Trophoblast cell (in vitro differentiated cells and primary cell): Measurements from ENCODE around the gene AK6.

Source experiments
- DNase-seq, 2 donors: peaks; one replicate each; pipeline ENCODE4 v3.0.0-alpha.2; 2016
- H2AFZ ChIP-seq: 2 replicates; pipeline ENCODE4 v1.6.1; 2013; ENCODE audit warnings: low read length, moderate library complexity, mild to moderate bottlenecking; ENCODE audit not compliant: insufficient read depth, poor library complexity
- H2AK5ac ChIP-seq: 2 replicates; pipeline ENCODE4 v1.6.1; 2013; ENCODE audit warnings: mild to moderate bottlenecking, low read length
- H2BK120ac ChIP-seq: 2 replicates; pipeline ENCODE4 v1.6.1; 2013; ENCODE audit warnings: low read length, mild to moderate bottlenecking, moderate library complexity; ENCODE audit not compliant: insufficient read depth, poor library complexity
- H2BK12ac ChIP-seq: 2 replicates; pipeline ENCODE4 v1.6.1; 2013; ENCODE audit warnings: mild to moderate bottlenecking, low read length, moderate library complexity
- H2BK5ac ChIP-seq: 2 replicates; pipeline ENCODE4 v1.6.1; 2013; ENCODE audit warnings: low read length, low read depth, moderate library complexity, mild to moderate bottlenecking; ENCODE audit not compliant: poor library complexity
- H3K14ac ChIP-seq: 2 replicates; pipeline ENCODE4 v1.6.1; 2013; ENCODE audit warnings: mild to moderate bottlenecking, low read length
- H3K18ac ChIP-seq: 2 replicates; pipeline ENCODE4 v1.6.1; 2013; ENCODE audit warnings: mild to moderate bottlenecking, low read length
- H3K23ac ChIP-seq: 2 replicates; pipeline ENCODE4 v1.6.1; 2013; ENCODE audit warnings: low read length
- H3K27ac ChIP-seq: 2 replicates; pipeline ENCODE4 v1.5.1; 2013; ENCODE audit warnings: low read depth, mild to moderate bottlenecking, inconsistent platforms, low read length, moderate library complexity
- H3K27me3 ChIP-seq: 2 replicates; pipeline ENCODE4 v1.6.1; 2013; ENCODE audit warnings: inconsistent platforms, mild to moderate bottlenecking, low read length, moderate library complexity; ENCODE audit not compliant: insufficient read depth
- H3K36me3 ChIP-seq, 2 experiments: 1 replicate in 1 of 2; 2 replicates in 1 of 2; pipeline ENCODE4 v1.6.1; 2013; ENCODE audit warnings: low read length in 2 of 2, mild to moderate bottlenecking in 2 of 2, moderate library complexity in 1 of 2; ENCODE audit not compliant: insufficient read depth in 2 of 2, control insufficient read depth in 1 of 2
- H3K4ac ChIP-seq: 2 replicates; pipeline ENCODE4 v1.6.1; 2013; ENCODE audit warnings: low read depth, mild to moderate bottlenecking, low read length, moderate library complexity
- H3K4me1 ChIP-seq, 2 experiments: 1 replicate in 1 of 2; 2 replicates in 1 of 2; pipeline ENCODE4 v1.6.1; 2013; ENCODE audit warnings: low read length in 2 of 2, mild to moderate bottlenecking in 2 of 2, moderate library complexity in 1 of 2; ENCODE audit not compliant: insufficient read depth in 2 of 2, control insufficient read depth in 1 of 2
- H3K4me2 ChIP-seq: 2 replicates; pipeline ENCODE4 v1.6.1; 2013; ENCODE audit warnings: inconsistent platforms, mild to moderate bottlenecking, low read length, moderate library complexity
- H3K4me3 ChIP-seq: 2 replicates; pipeline ENCODE4 v1.5.1; 2013; ENCODE audit warnings: mild to moderate bottlenecking, low read depth, low read length, inconsistent platforms
- H3K79me1 ChIP-seq: one replicate; pipeline ENCODE4 v1.6.1; 2013; ENCODE audit warnings: low read length
- H3K79me2 ChIP-seq: 2 replicates; pipeline ENCODE4 v1.6.1; 2013; ENCODE audit warnings: low read length, mild to moderate bottlenecking; ENCODE audit not compliant: control insufficient read depth, insufficient read depth, poor library complexity
- H3K9ac ChIP-seq: 2 replicates; pipeline ENCODE4 v1.6.1; 2013; ENCODE audit warnings: mild to moderate bottlenecking, low read length
- H3K9me3 ChIP-seq: 2 replicates; pipeline ENCODE4 v1.6.1; 2013; ENCODE audit warnings: low read depth, mild to moderate bottlenecking, control low read depth, inconsistent platforms, low read length; ENCODE audit not compliant: insufficient read depth
- H4K12ac ChIP-seq: 2 replicates; pipeline ENCODE4 v1.6.1; 2013; ENCODE audit warnings: low read depth, mild to moderate bottlenecking, low read length, moderate library complexity
- H4K8ac ChIP-seq: 2 replicates; pipeline ENCODE4 v1.6.1; 2013; ENCODE audit warnings: low read depth, mild to moderate bottlenecking, low read length, moderate library complexity
- H4K91ac ChIP-seq: one replicate; pipeline ENCODE4 v1.6.1; 2013; ENCODE audit warnings: low read depth, mild to moderate bottlenecking, low read length, moderate library complexity
- WGBS: extraction: QIAGEN DNeasy Blood & Tissue Kit; methylation state at CpG from one replicate; pipeline ENCODE4 v1.1.7; 2013; ENCODE audit warnings: missing lambda C conversion rate; ENCODE audit not compliant: insufficient read length, insufficient coverage; ENCODE audit errors: extremely low coverage; 5-methylcytosine and 5-hydroxymethylcytosine counted together

The AK6 gene

DNA sequence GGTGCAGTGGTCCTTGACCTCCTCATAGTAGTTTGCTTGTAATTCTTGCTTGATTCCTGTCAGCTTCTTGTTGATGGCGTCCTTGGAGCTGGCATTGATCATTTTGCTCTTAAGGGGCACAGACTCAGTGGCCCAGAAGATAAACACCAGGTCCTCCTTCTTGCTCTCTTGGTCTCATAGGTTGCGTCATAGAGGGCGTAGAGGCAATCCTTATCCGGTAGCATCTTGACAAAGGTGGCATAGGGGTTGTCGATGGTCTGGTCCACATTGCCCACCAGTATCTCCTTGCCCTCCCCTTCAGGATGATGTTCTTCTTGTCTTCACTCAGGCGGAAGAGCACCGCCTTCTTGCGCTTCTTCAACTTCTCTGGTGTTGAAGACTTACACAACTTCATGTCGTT lies 55.9 kb downstream of the AK6 start:
- H2AFZ ChIP-seq: no peak overlapping the region
- H2BK5ac ChIP-seq: no peak overlapping the region
- H4K8ac ChIP-seq: no peak overlapping the region
- H3K79me2 ChIP-seq: no peaks in the 10 kb centered on the region
- H4K91ac ChIP-seq: no peak overlapping the region
- H3K4me1 ChIP-seq: no peaks in the 10 kb centered on the region
- H3K27ac ChIP-seq: no peak overlapping the region
- no peak overlapping the region for H3K18ac ChIP-seq
- peaks cover 3% of the 10 kb centered on the region for H3K9me3 ChIP-seq
- H3K23ac ChIP-seq: no peak overlapping the region
- no peak overlapping the region for H3K4me3 ChIP-seq
- H2BK12ac ChIP-seq: no peak overlapping the region
- H3K14ac ChIP-seq: no peak overlapping the region
- H3K79me1 ChIP-seq: no peaks in the 10 kb centered on the region
- WGBS: no CpG with 5 or more reads among the region's 9 CpGs
- H3K4me2 ChIP-seq: no peak overlapping the region
- no peak overlapping the region for H3K9ac ChIP-seq
- no peaks in the 10 kb centered on the region for H3K36me3 ChIP-seq
- H2BK120ac ChIP-seq: no peak overlapping the region
- no peak overlapping the region for H3K4ac ChIP-seq
- DNase-seq: no peak
- H4K12ac ChIP-seq: no peak overlapping the region
- H2AK5ac ChIP-seq: no peak overlapping the region
- H3K27me3 ChIP-seq: no peaks in the 10 kb centered on the region

DNA sequence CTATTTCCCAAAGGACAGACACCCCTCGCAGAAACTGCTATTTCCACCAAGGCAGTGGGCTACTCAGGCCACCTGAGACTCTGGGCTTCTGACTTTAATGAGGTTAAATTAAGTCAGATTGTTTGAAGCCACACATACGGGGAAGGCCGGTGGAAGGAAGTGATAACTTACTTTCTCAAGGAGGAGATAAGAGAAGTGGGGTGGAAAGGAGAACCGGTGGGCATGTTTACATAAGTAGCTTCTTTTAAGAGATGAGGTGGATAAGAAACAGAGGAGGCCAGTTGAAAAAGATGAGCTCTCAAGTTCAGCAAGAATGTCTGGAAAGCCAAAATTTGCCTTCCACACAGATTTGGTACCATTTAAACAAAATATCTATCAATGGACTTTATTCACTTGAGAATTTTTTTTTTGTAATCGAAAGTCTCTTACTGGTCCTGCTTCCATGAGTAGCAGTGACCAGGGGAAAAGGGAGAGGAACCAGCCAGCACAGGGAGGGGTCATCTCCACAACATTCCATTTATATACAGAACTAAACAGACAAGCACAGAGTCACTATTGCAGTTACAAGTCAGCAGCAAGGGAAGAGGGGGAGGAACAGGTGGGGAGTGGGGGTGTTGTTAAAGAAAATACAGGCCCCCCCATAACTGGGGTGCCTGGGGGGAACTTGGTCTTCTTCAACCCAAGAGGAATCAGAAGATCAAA lies 56.7 kb downstream of the AK6 start:
- H2BK120ac ChIP-seq: no peak overlapping the region
- no peak overlapping the region for H4K12ac ChIP-seq
- H3K27ac ChIP-seq: no peak overlapping the region
- no peaks in the 10 kb centered on the region for H3K4me1 ChIP-seq
- no peaks in the 10 kb centered on the region for H3K36me3 ChIP-seq
- no peak for DNase-seq
- H4K8ac ChIP-seq: no peak overlapping the region
- WGBS: no CpG with 5 or more reads among the region's 5 CpGs
- no peak overlapping the region for H3K14ac ChIP-seq
- H3K4me2 ChIP-seq: no peak overlapping the region
- H2AK5ac ChIP-seq: no peak overlapping the region
- H2BK12ac ChIP-seq: no peak overlapping the region
- no peak overlapping the region for H4K91ac ChIP-seq
- H3K79me2 ChIP-seq: no peaks in the 10 kb centered on the region
- H3K23ac ChIP-seq: no peak overlapping the region
- H2AFZ ChIP-seq: no peak overlapping the region
- peaks cover 3% of the 10 kb centered on the region for H3K9me3 ChIP-seq
- no peaks in the 10 kb centered on the region for H3K27me3 ChIP-seq
- H3K4me3 ChIP-seq: no peak overlapping the region
- H3K79me1 ChIP-seq: no peaks in the 10 kb centered on the region
- H3K18ac ChIP-seq: no peak overlapping the region
- H2BK5ac ChIP-seq: no peak overlapping the region
- no peak overlapping the region for H3K9ac ChIP-seq
- H3K4ac ChIP-seq: no peak overlapping the region

DNA sequence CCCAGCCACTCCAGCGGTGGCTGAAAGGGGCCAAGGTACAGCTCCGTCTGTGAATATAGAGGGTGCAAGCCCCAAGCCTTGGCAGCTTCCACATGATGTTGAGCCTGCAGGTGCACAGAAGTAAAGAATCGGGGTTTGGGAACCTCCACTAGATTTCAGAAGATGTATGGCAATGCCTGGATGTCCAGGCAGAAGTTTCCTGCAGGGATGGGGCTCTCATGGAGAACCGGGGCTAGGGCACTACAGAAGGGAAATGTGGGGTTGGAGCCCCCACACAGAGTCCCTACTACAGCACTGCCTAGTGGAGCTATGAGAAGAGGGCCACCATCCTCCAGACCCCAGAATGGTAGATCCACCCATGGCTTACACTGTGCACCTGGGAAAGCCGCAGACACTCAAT lies 59.9 kb downstream of the AK6 start:
- H3K4ac ChIP-seq: no peak overlapping the region
- H3K18ac ChIP-seq: no peak overlapping the region
- H4K8ac ChIP-seq: no peak overlapping the region
- no peaks in the 10 kb centered on the region for H3K27me3 ChIP-seq
- H3K27ac ChIP-seq: no peak overlapping the region
- no peaks in the 10 kb centered on the region for H3K79me2 ChIP-seq
- peaks cover 9% of the 10 kb centered on the region for H3K9me3 ChIP-seq
- no peak overlapping the region for H2AK5ac ChIP-seq
- DNase-seq: no peak
- H4K12ac ChIP-seq: no peak overlapping the region
- H2BK120ac ChIP-seq: no peak overlapping the region
- H2BK12ac ChIP-seq: no peak overlapping the region
- H3K4me1 ChIP-seq: no peaks in the 10 kb centered on the region
- H3K4me3 ChIP-seq: no peak overlapping the region
- no peaks in the 10 kb centered on the region for H3K79me1 ChIP-seq
- H3K36me3 ChIP-seq: no peaks in the 10 kb centered on the region
- H2AFZ ChIP-seq: no peak overlapping the region
- H2BK5ac ChIP-seq: no peak overlapping the region
- H3K9ac ChIP-seq: no peak overlapping the region
- no peak overlapping the region for H3K14ac ChIP-seq
- WGBS: no CpG with 5 or more reads among the region's 5 CpGs
- no peak overlapping the region for H3K4me2 ChIP-seq
- no peak overlapping the region for H4K91ac ChIP-seq
- H3K23ac ChIP-seq: no peak overlapping the region

DNA sequence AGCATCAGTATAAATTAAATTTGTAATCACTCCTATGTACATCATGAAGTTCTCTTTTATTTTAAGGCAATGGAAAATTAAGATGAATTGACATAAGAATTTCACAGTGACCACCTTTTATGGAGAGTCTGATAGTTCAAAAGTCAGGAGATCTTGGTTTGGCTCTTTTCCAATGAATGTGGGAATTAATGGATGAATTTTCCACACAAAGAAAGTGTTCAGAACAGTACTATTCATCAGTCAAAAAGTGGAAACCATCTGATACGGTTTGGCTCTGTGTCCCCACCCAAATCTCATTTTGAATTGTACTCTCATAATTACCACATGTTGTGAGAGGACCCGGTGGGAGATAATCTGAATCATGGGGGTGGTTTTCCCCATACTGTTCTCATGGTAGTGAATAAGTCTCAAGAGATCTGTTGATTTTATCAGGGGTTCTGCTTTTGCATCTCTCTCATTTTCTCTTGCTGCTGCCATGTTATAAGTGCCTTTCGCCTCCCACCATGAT lies 61.2 kb downstream of the AK6 start:
- Histone ChIP-seq H3K4me2 (no peak overlapping the region), H2BK120ac (no peak overlapping the region), H4K8ac (no peak overlapping the region), H3K4me3 (no peak overlapping the region), H2BK12ac (no peak overlapping the region), H3K9me3 (peaks cover 9% of the 10 kb centered on the region), H3K79me1 (no peaks in the 10 kb centered on the region), H3K9ac (no peak overlapping the region), H2BK5ac (no peak overlapping the region), H3K14ac (no peak overlapping the region), H4K12ac (no peak overlapping the region), H2AFZ (no peak overlapping the region), H3K4me1 (no peaks in the 10 kb centered on the region), H2AK5ac (no peak overlapping the region), H3K36me3 (no peaks in the 10 kb centered on the region), H3K18ac (no peak overlapping the region), H3K27me3 (no peaks in the 10 kb centered on the region), H3K27ac (no peak overlapping the region), H4K91ac (no peak overlapping the region), H3K23ac (no peak overlapping the region), H3K4ac (no peak overlapping the region), H3K79me2 (no peaks in the 10 kb centered on the region)
- WGBS: no CpG with 5 or more reads among the region's 3 CpGs
- no peak for DNase-seq
